Raji (cell line): ENCODE data around the gene ATL2.

ENCODE experiments used
- POLR2A ChIP-seq: IDR thresholded peaks from 2 replicates; pipeline ENCODE4 v1.6.1; 2011; ENCODE audit warnings: low read depth, low read length, control low read depth; ENCODE audit not compliant: insufficient read depth

Gene ATL2

DNA sequence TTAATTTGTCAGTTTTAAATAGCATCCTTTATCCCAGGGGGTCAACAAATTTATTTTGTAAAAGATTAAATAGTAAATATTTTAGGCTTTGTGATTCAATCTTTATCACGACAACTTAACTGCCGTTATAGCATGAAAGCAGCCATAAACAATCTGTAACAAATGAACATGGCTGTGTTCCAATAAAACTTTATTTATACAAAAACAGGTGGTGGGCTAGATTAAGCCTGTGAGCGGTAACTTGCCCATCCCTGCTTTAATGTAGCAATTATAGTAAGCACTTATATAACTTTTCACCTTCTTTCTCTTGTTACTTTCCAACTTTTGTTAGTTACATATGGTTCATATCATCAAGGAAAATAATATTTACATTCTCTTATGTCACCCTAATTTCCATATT is 121.9 kb downstream of the ATL2 start:
- TF ChIP-seq POLR2A = no peak

- no peak for TF ChIP-seq POLR2A
Observed at GRCh38 chr2:38254796-38255195, 122.3 kb downstream of the ATL2 start.

DNA sequence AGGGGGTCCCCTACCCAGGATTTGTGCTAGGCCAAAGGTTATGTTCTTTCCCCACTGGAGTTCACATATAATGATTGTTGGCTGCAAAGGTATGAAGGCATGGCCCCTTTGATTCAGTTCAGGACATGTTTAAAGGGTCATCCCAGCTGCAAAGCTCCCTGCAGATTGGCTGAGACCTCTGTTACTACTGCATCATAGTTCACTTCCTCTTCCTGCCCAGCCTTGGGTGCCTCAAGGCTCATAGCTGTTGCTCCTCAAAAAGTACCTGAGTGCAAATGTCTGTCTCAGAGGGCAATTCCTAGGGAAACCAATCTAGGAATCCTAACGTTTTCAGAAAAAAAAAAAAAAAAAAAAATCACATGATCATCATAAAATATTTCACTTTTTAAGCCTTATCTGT is 125.1 kb downstream of the ATL2 start:
- no peak for TF ChIP-seq POLR2A

DNA sequence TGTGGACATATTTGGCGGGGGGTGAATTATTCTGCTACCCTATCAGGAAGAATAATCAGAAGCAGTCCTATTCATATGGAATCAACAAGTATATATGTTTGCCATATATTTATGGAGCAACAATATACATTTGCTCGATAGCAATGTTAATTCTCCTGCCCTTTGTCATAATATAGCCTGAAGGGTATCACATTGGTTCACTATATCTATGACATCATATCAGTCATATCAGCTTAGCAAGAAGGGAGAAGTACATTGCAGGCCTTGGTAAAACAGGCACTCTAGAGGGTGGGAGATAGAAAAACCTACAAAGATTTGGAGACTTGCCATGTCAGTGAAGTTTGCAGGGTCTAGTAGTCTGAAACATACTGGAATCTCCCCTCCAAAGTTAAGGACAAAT is 128.4 kb downstream of the ATL2 start:
- TF ChIP-seq POLR2A = no peak

- no peak for TF ChIP-seq POLR2A
Observed at GRCh38 chr2:38248255-38248654, 128.8 kb downstream of the ATL2 start.

DNA sequence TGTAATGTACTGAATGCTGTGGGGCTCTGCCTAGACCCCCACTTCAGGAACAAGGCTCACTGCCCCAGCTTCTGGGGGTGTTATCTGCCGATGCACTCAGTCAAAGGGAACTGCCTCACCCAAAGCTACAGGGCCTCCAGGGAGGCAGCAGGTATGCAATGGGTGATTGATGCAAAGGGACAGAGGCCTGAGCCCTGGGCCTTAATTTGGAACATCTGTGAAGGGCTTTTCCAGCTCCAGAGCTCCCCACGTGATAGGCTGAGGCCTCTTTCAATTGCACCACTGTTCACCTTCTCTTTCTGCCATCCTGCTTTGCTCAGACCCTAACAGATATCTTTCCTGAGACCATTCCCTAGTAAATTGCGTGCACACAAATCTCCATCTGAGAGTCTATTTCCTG is 131.0 kb downstream of the ATL2 start:
- no peak for TF ChIP-seq POLR2A

GRCh38 chr2:38245114-38245641 is 131.9 kb downstream of the ATL2 start:
- TF ChIP-seq POLR2A = no peak

DNA sequence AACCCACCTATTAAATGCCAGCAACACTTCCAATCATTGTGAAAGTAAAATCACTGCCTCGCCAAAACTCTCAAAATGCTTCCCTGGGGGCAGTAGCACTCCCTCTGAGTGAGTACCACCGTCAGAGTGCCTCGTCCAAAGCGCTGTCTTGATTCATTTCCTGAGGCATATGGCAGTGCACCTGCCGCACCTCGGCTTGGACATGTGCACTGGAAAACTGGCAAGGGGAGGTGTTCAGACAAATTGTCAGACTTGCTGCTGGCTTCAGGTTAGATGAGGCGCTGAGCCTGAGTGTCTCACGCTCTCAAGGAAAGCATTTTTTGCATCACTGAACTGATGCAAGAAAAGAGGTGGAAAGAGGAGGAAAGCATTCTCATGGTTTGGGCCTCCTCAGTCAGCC is 132.8 kb downstream of the ATL2 start:
- TF ChIP-seq POLR2A = no peak
